Measurements from ENCODE around the gene KIAA1191. TPM values are rescaled to one million over a fixed set of nuclear protein-coding genes. Genes with fewer than 3 reads are reported as not detected.

The KIAA1191 gene, protein sequence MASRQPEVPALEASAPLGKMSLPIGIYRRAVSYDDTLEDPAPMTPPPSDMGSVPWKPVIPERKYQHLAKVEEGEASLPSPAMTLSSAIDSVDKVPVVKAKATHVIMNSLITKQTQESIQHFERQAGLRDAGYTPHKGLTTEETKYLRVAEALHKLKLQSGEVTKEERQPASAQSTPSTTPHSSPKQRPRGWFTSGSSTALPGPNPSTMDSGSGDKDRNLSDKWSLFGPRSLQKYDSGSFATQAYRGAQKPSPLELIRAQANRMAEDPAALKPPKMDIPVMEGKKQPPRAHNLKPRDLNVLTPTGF
- total RNA-seq (2012; rRNA removed) (107 and 124 TPM in 2 replicates), polyA plus RNA-seq (2012; rRNA removed) (107 and 114 TPM in 2 replicates), Bru-seq, nascent RNA (percentile 83 among the genes with signal in this experiment), BruChase-seq, experiment 1, labeled RNA remaining after a 6-hour chase (percentile 95 among the genes with signal in this experiment), BruChase-seq, experiment 2, labeled RNA remaining after a 2-hour chase (percentile 92 among the genes with signal in this experiment)
- 58.0 and 98.4 TPM in 2 replicates for polyA plus RNA-seq (2012; cell fraction: cytosol; rRNA removed)
- polyA plus RNA-seq (2012; cell fraction: nucleus; rRNA removed; ENCODE audit: low replicate concordance): 60.4 and 66.6 TPM in 2 replicates
- long read RNA-seq, transcript KIAA1191-201 (9 exons, 2,991 nt): major isoform, 94 of 166 reads
- long read RNA-seq, transcript KIAA1191-202 (8 exons, 2,700 nt): minor isoform, 9 of 166 reads
- long read RNA-seq, partial matches to known transcripts: 17 of 166 reads
- long read RNA-seq, other reads (novel, unspliced or antisense): 42 of 166 reads

- in situ Hi-C loops (cut with MboI; ENCODE audit: low sequenced_read_pairs): no loop called here
- Histone ChIP-seq H4K91ac (ENCODE audit: insufficient read depth, low read depth, low read length) (peak within 1 kb of the TSS; percentile 88), H3K56ac (ENCODE audit: extremely low read depth, insufficient read depth, low read length) (peak within 1 kb of the TSS; percentile 77; the same call in 1 of the 2 replicates), H3K18ac (ENCODE audit: low read depth, low read length) (peak within 1 kb of the TSS; percentile 67), H2BK20ac (ENCODE audit: low read depth, low read length) (peak within 1 kb of the TSS; percentile 71; the same call in 1 of the 2 replicates), H3K79me1 (ENCODE audit: low read depth in 1 of 2, low read length in 2 of 2) (peaks cover 15 to 26% of the 10 kb centered on the region in 2 experiments; a peak in 3 of 4 replicates), H2AK5ac (ENCODE audit: low read depth, low read length) (peak within 1 kb of the TSS; percentile 37), H2BK120ac (ENCODE audit: low read depth, low read length) (peak within 1 kb of the TSS; percentile 65), H3K4me2 (ENCODE audit: low read depth, low read length) (peak within 1 kb of the TSS; percentile 99), H2AK9ac (replicated peaks; ENCODE audit: low read depth, low read length, poor library complexity) (peak within 1 kb of the TSS; percentile 75), H3K9ac (ENCODE audit: low read depth, low read length) (peak within 1 kb of the TSS; percentile 86), H4K5ac (ENCODE audit: low read depth, low read length) (peak within 1 kb of the TSS; percentile 87), H3K4ac (ENCODE audit: low read depth, low read length) (peak within 1 kb of the TSS; percentile 86), H4K8ac (ENCODE audit: low read depth in 2 of 2, low read length in 2 of 2) (peak within 1 kb of the TSS; percentile 73 to 93), H3K27me3 (ENCODE audit: control insufficient read depth, insufficient read depth, low read length) (no peaks in the 10 kb centered on the region), H3K4me3 (ENCODE audit: insufficient read depth, low read depth, low read length) (peak within 1 kb of the TSS; percentile 90), H3K14ac (replicated peaks; ENCODE audit: low read depth, low read length) (peak within 1 kb of the TSS; percentile 94), H3K4me1 (ENCODE audit: control insufficient read depth, insufficient read depth, low read length) (peaks cover 7% of the 10 kb centered on the region), H3K23ac (ENCODE audit: low read depth, low read length) (peak within 1 kb of the TSS; percentile 70), H2BK15ac (ENCODE audit: low read depth, low read length) (no peak within 1 kb of the TSS; the same call in 2 of the 3 replicates), H4K20me1 (ENCODE audit: insufficient read depth, low read length) (peaks cover 10% of the 10 kb centered on the region; the same call in 1 of the 2 replicates), H3K36me3 (ENCODE audit: control insufficient read depth, insufficient read depth, low read length) (peaks cover 5% of the 10 kb centered on the region), H3K9me3 (ENCODE audit: control insufficient read depth, insufficient read depth, low read length) (no peaks in the 10 kb centered on the region), H3K27ac (ENCODE audit: insufficient read depth, low read length) (peak within 1 kb of the TSS; percentile 91), H3K9me1 (ENCODE audit: insufficient read depth, low read length) (peaks cover 2% of the 10 kb centered on the region), H2BK5ac (ENCODE audit: low read depth, low read length, poor library complexity, severe bottlenecking) (peak within 1 kb of the TSS; percentile 73), H2AFZ (replicated peaks; ENCODE audit: low read length, poor library complexity) (peak within 1 kb of the TSS; percentile 97)
- BruUV-seq (replicated peaks): no TSS peak
- ChIA-PET POLR2A (ENCODE audit: unreplicated experiment) (interaction anchor here (0.6 kb wide), 1 partner anchor 763 kb away, joined by 6 read pairs; no protein-coding TSS in a partner anchor), CTCF (interaction anchor here (1.0 kb wide), 1 partner anchor 12 kb away, joined by 3 read pairs; no protein-coding TSS in a partner anchor)
- DNase-seq (peak; percentile 87), ATAC-seq (ENCODE audit: low read depth) (peak; percentile 85)
- dilution Hi-C loops (cut with HindIII; ENCODE audit: low sequenced_read_pairs, unreplicated experiment): no loop called here
- intact Hi-C loops (cut with micrococcal nuclease): loop anchor here (5.0 kb wide), 2 partner anchors 209 to 634 kb away; no protein-coding TSS in a partner anchor
- 1% methylated on average over 25 of the region's 56 CpGs; no CpG with 5 or more reads in 1 of the 2 experiments for WGBS, 2 experiments (ENCODE audit: extremely low coverage in 2 of 2, insufficient read length in 1 of 2)
- TF ChIP-seq MAFK (IDR thresholded peaks at IDR 0.05; ENCODE audit: low read depth, low read length) (no peak), MAZ (IDR thresholded peaks at IDR 0.05; ENCODE audit: borderline replicate concordance, low read depth, low read length) (no peak; the same call in 1 of the 2 replicates), SMC3 (IDR thresholded peaks at IDR 0.05; ENCODE audit: low read depth, low read length) (peak; percentile 3; the same call in 1 of the 2 replicates), RFX5 (IDR thresholded peaks at IDR 0.05; ENCODE audit: low read depth, low read length) (no peak), CTCF (conservative IDR thresholded peaks at IDR 0.05; ENCODE audit: low read depth, low read length) (peak; percentile 37), CHD1 (IDR thresholded peaks at IDR 0.05; ENCODE audit: low read depth, low read length) (no peak), MXI1 (IDR thresholded peaks at IDR 0.05; ENCODE audit: borderline replicate concordance, low read depth, low read length) (peak; percentile 87), BHLHE40 (IDR thresholded peaks at IDR 0.05; ENCODE audit: low read depth, low read length) (no peak), FOS (IDR thresholded peaks at IDR 0.05; ENCODE audit: low read depth, low read length) (no peak), POLR2A (IDR thresholded peaks at IDR 0.05; ENCODE audit: low read depth, low read length) (peak; percentile 95), NFE2L2 (IDR thresholded peaks at IDR 0.05; ENCODE audit: low read depth, low read length) (no peak), RAD21 (IDR thresholded peaks at IDR 0.05; ENCODE audit: low read length) (peak; percentile 36; the same call in 1 of the 2 replicates)
Measured at GRCh38 chr5:176361437-176362232, at the start of gene KIAA1191. KIAA1191 (minus strand) TSS chr5:176361764; CDS start chr5:176359508, 2,256 bp downstream.

All from IMR-90 (cell line).